H1 (cell line): ENCODE measurements around the gene RFX5. TPM values are rescaled to one million over a fixed set of nuclear protein-coding genes. Genes with fewer than 3 reads are reported as not detected.

Experiments used
- CTBP2 ChIP-seq: IDR thresholded peaks from 2 replicates; pipeline ENCODE4 v1.7.0; 2011; ENCODE audit warnings: borderline replicate concordance, mild to moderate bottlenecking, moderate library complexity, mixed read lengths, low read length; ENCODE audit not compliant: insufficient read depth, insufficient read length
- RAD21 ChIP-seq, 2 experiments: IDR thresholded peaks in 1 of 2; conservative IDR thresholded peaks in 1 of 2; 2 replicates each; pipeline ENCODE4 v1.6.1; 2011; ENCODE audit warnings: low read depth in 2 of 2, low read length in 2 of 2, improper control_type of control experiment in 1 of 2, inconsistent platforms in 1 of 2, mild to moderate bottlenecking in 1 of 2, moderate library complexity in 1 of 2
- RXRA ChIP-seq: IDR thresholded peaks from 2 replicates; pipeline ENCODE4 v1.6.1; 2011; ENCODE audit warnings: low read depth, mild to moderate bottlenecking, low read length, moderate library complexity; ENCODE audit not compliant: insufficient read depth
- polyA plus RNA-seq, 7 experiments: library from polyadenylated mRNA; depleted of rRNA in 3 of 7; stranded (reverse) in 5 of 7; unstranded in 2 of 7; fragments of >200 nt in 5 of 7; fragments of 200-250 nt in 2 of 7; gene quantifications; 1 replicate in 5 of 7; 2 replicates in 1 of 7; 4 replicates in 1 of 7; pipeline versions ENCODE4 v1.2.1 to v1.2.3, GENCODE V29; 2011 to 2013; ENCODE audit warnings: missing spikeins in 2 of 7, mixed read lengths in 2 of 7
- total RNA-seq: library from RNA; stranded (reverse); fragmentation: NEBNext Ultra II Directional; extraction: Animal tissue kit (Norgen Biotek cat#: 25700); gene quantifications from 2 replicates; pipeline ENCODE4 v1.2.1, GENCODE V29; 2021

The RFX5 gene
- total and polyA plus RNA-seq, 2 of the 8 experiments (the other 6 are each of a cell fraction or from before 2014, with no cell fraction given), result 27.8 to 59.7 TPM

DNA sequence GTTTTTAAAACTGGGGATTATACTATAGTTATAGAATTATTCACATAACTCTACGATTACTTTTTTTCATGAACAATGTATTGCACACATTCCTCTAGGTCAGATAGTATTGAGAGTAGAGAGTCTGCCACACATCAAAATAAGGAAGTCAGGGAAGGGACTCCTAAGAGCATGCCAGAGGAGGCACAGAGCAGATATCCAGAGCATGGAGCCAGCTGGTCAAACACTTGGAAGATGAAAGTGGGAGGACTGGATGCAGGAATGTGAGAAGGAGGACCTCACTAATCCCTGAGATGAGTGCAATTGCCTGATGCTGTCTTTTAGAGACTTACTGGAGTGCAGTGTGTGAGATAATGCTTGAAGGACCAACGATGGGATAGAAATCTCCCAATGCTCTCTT is 9.6 kb upstream of the RFX5 start (continued):
- TF ChIP-seq RAD21 (IDR thresholded peaks at IDR 0.05 in 1 of 2, conservative IDR thresholded peaks at IDR 0.05 in 1 of 2; ENCODE audit: low read depth in 2 of 2, low read length in 2 of 2) (no peak), CTBP2 (no peak), RXRA (no peak)
